HepG2 (cell line): ENCODE measurements around the gene ADM. TPM values are rescaled to one million over a fixed set of nuclear protein-coding genes. Genes with fewer than 3 reads are reported as not detected.

ENCODE experiments used
- AHR ChIP-seq: IDR thresholded peaks from 2 replicates; pipeline ENCODE4 v1.6.1; 2018; ENCODE audit warnings: missing genetic modification reagents, missing compliant biosample characterization
- DPF2 ChIP-seq: sonication (generic); formaldehyde crosslinking; IDR thresholded peaks from 2 replicates; pipeline ENCODE4 v1.4.0; 2020; ENCODE audit warnings: mild to moderate bottlenecking, low read depth, missing genetic modification reagents, borderline replicate concordance
- FOXM1 ChIP-seq: sonication (generic); formaldehyde crosslinking; IDR thresholded peaks from 2 replicates; pipeline ENCODE4 v1.5.0; 2020; ENCODE audit warnings: missing genetic modification reagents
- NFE2L2 ChIP-seq: fragments of 150-350 bp; IDR thresholded peaks from 2 replicates; pipeline ENCODE4 v1.6.1; 2014; ENCODE audit warnings: low read length
- NR1H2 ChIP-seq: sonication (generic); formaldehyde crosslinking; IDR thresholded peaks from 2 replicates; pipeline ENCODE4 v1.8.1; 2022; ENCODE audit warnings: low read depth, missing genetic modification reagents, borderline replicate concordance
- NRL ChIP-seq: sonication (generic); formaldehyde crosslinking; IDR thresholded peaks from 2 replicates; pipeline ENCODE4 v1.5.0; 2020; ENCODE audit warnings: missing genetic modification reagents, mild to moderate bottlenecking, moderate library complexity, borderline replicate concordance
- POLR2G ChIP-seq: fragments of 200-400 bp; formaldehyde crosslinking; IDR thresholded peaks from 2 replicates; pipeline ENCODE4 v1.6.1; 2018; ENCODE audit warnings: mild to moderate bottlenecking, low read depth, low read length, moderate library complexity
- SMYD3 ChIP-seq: sonication (generic); formaldehyde crosslinking; IDR thresholded peaks from 2 replicates; pipeline ENCODE4 v1.8.1; 2023; ENCODE audit warnings: mild to moderate bottlenecking, missing genetic modification reagents
- SNAPC2 ChIP-seq: sonication (generic); formaldehyde crosslinking; IDR thresholded peaks from 2 replicates; pipeline ENCODE4 v1.8.1; 2022; ENCODE audit warnings: mild to moderate bottlenecking, missing genetic modification reagents
- WIZ ChIP-seq: sonication (generic); formaldehyde crosslinking; IDR thresholded peaks from 2 replicates; pipeline ENCODE4 v1.5.1; 2020; ENCODE audit warnings: mild to moderate bottlenecking, missing genetic modification reagents
- ZFY ChIP-seq: sonication (generic); formaldehyde crosslinking; IDR thresholded peaks from 2 replicates; pipeline ENCODE4 v1.4.0; 2020; ENCODE audit warnings: missing genetic modification reagents
- ZIK1 ChIP-seq: sonication (generic); formaldehyde crosslinking; IDR thresholded peaks from 2 replicates; pipeline ENCODE4 v1.5.0; 2020; ENCODE audit warnings: mild to moderate bottlenecking, low read depth, missing genetic modification reagents, borderline replicate concordance
- ZNF12 ChIP-seq: sonication (generic); formaldehyde crosslinking; IDR thresholded peaks from 2 replicates; pipeline ENCODE4 v1.5.0; 2020; ENCODE audit warnings: missing genetic modification reagents
- ZNF143 ChIP-seq: sonication (generic); formaldehyde crosslinking; IDR thresholded peaks from 2 replicates; pipeline ENCODE4 v1.4.0; 2020; ENCODE audit warnings: missing genetic modification reagents
- ZNF343 ChIP-seq: sonication (generic); formaldehyde crosslinking; IDR thresholded peaks from 2 replicates; pipeline ENCODE4 v1.4.0; 2020; ENCODE audit warnings: mild to moderate bottlenecking, missing genetic modification reagents
- ZNF776 ChIP-seq: sonication (generic); formaldehyde crosslinking; IDR thresholded peaks from 2 replicates; pipeline ENCODE4 v1.4.0; 2020; ENCODE audit warnings: mild to moderate bottlenecking, missing genetic modification reagents
- ZNF781 ChIP-seq: sonication (generic); formaldehyde crosslinking; IDR thresholded peaks from 2 replicates; pipeline ENCODE4 v1.5.1; 2020; ENCODE audit warnings: borderline replicate concordance, mild to moderate bottlenecking, missing genetic modification reagents; ENCODE audit errors: not compliant biosample characterization
- ZNF839 ChIP-seq: sonication (generic); formaldehyde crosslinking; IDR thresholded peaks from 2 replicates; pipeline ENCODE4 v1.4.0; 2020; ENCODE audit warnings: missing genetic modification reagents, mild to moderate bottlenecking, borderline replicate concordance
- polyA plus RNA-seq, 8 experiments: library from polyadenylated mRNA; depleted of rRNA in 3 of 8; stranded (reverse) in 7 of 8; unstranded in 1 of 8; fragments of >200 nt; fragmentation: Illumina TruSeq in 4 of 8; extraction: Trizol in 4 of 8; gene quantifications; 2 replicates each; pipeline versions ENCODE4 v1.2.1 to v1.2.3, GENCODE V29; 2011 to 2016; ENCODE audit warnings: low read depth in 4 of 8, missing spikeins in 1 of 8, mixed read lengths in 1 of 8; ENCODE audit not compliant: insufficient read depth in 1 of 8
- total RNA-seq, 5 experiments: library from RNA; depleted of rRNA; stranded (reverse); fragments of >200 nt; fragmentation: Illumina TruSeq; extraction: Trizol; gene quantifications; 2 replicates each; pipeline ENCODE4 v1.2.3, GENCODE V29; 2016; ENCODE audit warnings: low read depth in 1 of 5
- TF ChIP-seq, protein P1 (sequence below): sonication (generic); formaldehyde crosslinking; conservative IDR thresholded peaks from 2 replicates; pipeline ENCODE4 v1.4.0; 2020; ENCODE audit warnings: missing genetic modification reagents
- TF ChIP-seq, protein P2 (sequence below): IDR thresholded peaks from 2 replicates; pipeline ENCODE4 v1.6.1; 2016; ENCODE audit warnings: missing biosample characterization, missing genetic modification reagents, low read depth
- TF ChIP-seq, protein P3 (sequence below): sonication (generic); formaldehyde crosslinking; IDR thresholded peaks from 2 replicates; pipeline ENCODE4 v1.5.1; 2020; ENCODE audit warnings: mild to moderate bottlenecking, missing genetic modification reagents, moderate library complexity
- TF ChIP-seq, protein P4 (sequence below): sonication (generic); formaldehyde crosslinking; IDR thresholded peaks from 2 replicates; pipeline ENCODE4 v1.8.1; 2023; ENCODE audit warnings: mild to moderate bottlenecking, missing genetic modification reagents
- TF ChIP-seq, protein P5 (sequence below): sonication (generic); formaldehyde crosslinking; IDR thresholded peaks from 2 replicates; pipeline ENCODE4 v1.4.0; 2020; ENCODE audit warnings: mild to moderate bottlenecking, missing genetic modification reagents

Gene ADM
- total and polyA plus RNA-seq, 2 of the 13 experiments (the other 11 are each of a cell fraction or from before 2014, with no cell fraction given) = 10.7 to 26.1 TPM

DNA sequence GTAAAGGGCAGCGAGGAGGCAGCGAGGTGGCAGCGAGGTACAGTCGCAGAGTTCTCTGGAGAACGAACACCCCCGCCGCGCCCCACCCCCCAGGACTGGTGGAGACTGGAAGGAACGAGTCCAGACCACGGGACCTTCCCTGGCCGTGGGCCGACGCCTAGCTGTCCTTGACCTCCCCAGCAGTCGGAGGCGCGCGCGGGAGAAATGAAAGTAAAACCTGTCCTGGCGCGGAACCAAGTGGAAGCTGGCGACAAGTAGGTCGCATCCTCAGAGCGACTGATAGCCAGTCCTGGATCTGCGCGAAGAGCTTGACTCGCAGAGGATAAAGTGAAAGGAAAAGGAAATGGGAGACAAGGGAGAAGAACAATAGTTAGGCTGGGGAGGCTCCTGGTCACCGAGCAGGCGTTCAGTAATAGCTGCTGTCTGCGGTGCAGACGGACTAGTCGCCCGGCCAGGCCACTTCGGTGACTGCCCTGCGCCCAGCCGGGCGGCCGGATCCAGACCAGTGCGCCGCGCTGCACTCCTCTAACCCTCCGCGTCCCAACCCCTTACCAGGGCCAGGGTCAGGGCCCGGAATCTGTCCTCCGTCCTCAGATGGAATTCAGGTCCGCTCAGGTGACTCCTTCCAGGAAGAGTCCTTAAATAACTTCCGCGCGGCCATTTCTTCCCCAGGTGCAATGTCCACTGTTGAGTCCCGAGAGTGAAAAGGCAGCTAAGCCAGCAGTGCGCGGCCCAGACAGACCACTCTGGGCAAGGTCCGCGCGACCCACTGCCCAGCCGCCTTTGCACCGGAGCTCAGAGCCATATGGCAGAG lies 1.9 kb upstream of the ADM start (continued):
- 0 out of 2 replicates have a peak, but pooled peaks have one; percentile 23 for TF ChIP-seq ZNF12 (CRISPR knock-in tag)
- TF ChIP-seq, protein P1, sequence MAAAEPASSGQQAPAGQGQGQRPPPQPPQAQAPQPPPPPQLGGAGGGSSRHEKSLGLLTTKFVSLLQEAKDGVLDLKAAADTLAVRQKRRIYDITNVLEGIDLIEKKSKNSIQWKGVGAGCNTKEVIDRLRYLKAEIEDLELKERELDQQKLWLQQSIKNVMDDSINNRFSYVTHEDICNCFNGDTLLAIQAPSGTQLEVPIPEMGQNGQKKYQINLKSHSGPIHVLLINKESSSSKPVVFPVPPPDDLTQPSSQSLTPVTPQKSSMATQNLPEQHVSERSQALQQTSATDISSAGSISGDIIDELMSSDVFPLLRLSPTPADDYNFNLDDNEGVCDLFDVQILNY (CRISPR knock-in tag) = peak; percentile 64
- peak; percentile 90 for TF ChIP-seq NRL (CRISPR knock-in tag)
- TF ChIP-seq DPF2 (CRISPR knock-in tag) = no peak
- TF ChIP-seq, protein P2, sequence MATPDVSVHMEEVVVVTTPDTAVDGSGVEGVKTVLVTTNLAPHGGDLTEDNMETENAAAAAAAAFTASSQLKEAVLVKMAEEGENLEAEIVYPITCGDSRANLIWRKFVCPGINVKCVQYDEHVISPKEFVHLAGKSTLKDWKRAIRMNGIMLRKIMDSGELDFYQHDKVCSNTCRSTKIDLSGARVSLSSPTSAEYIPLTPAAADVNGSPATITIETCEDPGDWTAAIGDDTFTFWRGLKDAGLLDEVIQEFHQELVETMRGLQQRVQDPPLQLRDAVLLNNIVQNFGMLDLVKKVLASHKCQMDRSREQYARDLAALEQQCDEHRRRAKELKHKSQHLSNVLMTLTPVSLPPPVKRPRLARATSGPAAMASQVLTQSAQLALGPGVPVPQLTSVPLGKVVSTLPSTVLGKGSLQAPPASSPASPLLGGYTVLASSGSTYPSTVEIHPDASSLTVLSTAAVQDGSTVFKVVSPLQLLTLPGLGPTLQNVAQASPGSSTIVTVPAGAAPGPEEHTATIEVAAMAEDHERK = no peak
- TF ChIP-seq ZNF839 = 0 out of 2 replicates have a peak, but pooled peaks have one; percentile 50
- TF ChIP-seq, protein P3, sequence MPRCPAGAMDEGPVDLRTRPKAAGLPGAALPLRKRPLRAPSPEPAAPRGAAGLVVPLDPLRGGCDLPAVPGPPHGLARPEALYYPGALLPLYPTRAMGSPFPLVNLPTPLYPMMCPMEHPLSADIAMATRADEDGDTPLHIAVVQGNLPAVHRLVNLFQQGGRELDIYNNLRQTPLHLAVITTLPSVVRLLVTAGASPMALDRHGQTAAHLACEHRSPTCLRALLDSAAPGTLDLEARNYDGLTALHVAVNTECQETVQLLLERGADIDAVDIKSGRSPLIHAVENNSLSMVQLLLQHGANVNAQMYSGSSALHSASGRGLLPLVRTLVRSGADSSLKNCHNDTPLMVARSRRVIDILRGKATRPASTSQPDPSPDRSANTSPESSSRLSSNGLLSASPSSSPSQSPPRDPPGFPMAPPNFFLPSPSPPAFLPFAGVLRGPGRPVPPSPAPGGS (CRISPR knock-in tag) = peak; percentile 43; the same call in 1 of the 2 replicates
- TF ChIP-seq SMYD3 (CRISPR knock-in tag) = no peak
- TF ChIP-seq NR1H2 (CRISPR knock-in tag) = 0 out of 2 replicates have a peak, but pooled peaks have one; percentile 59
- no peak for TF ChIP-seq ZNF143 (CRISPR knock-in tag)
- TF ChIP-seq POLR2G = peak; percentile 68
- no peak for TF ChIP-seq AHR (CRISPR knock-in tag)
- TF ChIP-seq, protein P4, sequence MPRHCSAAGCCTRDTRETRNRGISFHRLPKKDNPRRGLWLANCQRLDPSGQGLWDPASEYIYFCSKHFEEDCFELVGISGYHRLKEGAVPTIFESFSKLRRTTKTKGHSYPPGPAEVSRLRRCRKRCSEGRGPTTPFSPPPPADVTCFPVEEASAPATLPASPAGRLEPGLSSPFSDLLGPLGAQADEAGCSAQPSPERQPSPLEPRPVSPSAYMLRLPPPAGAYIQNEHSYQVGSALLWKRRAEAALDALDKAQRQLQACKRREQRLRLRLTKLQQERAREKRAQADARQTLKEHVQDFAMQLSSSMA (CRISPR knock-in tag) = peak; percentile 47
- TF ChIP-seq FOXM1 (CRISPR knock-in tag) = no peak
- TF ChIP-seq SNAPC2 (CRISPR knock-in tag) = 0 out of 2 replicates have a peak, but pooled peaks have one; percentile 36
- TF ChIP-seq, protein P5, sequence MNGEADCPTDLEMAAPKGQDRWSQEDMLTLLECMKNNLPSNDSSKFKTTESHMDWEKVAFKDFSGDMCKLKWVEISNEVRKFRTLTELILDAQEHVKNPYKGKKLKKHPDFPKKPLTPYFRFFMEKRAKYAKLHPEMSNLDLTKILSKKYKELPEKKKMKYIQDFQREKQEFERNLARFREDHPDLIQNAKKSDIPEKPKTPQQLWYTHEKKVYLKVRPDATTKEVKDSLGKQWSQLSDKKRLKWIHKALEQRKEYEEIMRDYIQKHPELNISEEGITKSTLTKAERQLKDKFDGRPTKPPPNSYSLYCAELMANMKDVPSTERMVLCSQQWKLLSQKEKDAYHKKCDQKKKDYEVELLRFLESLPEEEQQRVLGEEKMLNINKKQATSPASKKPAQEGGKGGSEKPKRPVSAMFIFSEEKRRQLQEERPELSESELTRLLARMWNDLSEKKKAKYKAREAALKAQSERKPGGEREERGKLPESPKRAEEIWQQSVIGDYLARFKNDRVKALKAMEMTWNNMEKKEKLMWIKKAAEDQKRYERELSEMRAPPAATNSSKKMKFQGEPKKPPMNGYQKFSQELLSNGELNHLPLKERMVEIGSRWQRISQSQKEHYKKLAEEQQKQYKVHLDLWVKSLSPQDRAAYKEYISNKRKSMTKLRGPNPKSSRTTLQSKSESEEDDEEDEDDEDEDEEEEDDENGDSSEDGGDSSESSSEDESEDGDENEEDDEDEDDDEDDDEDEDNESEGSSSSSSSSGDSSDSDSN (CRISPR knock-in tag) = peak; percentile 72
- no peak for TF ChIP-seq NFE2L2
- peak; percentile 35 for TF ChIP-seq ZNF781 (CRISPR knock-in tag)
- peak; percentile 59; the same call in 1 of the 2 replicates for TF ChIP-seq WIZ
- peak; percentile 76 for TF ChIP-seq ZFY (CRISPR knock-in tag)
- 0 out of 2 replicates have a peak, but pooled peaks have one; percentile 32 for TF ChIP-seq ZNF776
- TF ChIP-seq ZIK1 (CRISPR knock-in tag) = peak; percentile 55
- TF ChIP-seq ZNF343 (CRISPR knock-in tag) = peak; percentile 93
